GM20000 (cell line): ENCODE results near the gene BAK1.
"Not testable (repeated sequence)": the region's sequence is repeated elsewhere in the genome, so short reads cannot be mapped to it uniquely, and the experiment has no call there.

Source experiments
- DNase-seq: peaks from one replicate; pipeline ENCODE4 v3.0.0; 2012; ENCODE audit warnings: low spot score
- CTCF ChIP-seq: IDR thresholded peaks from 2 replicates; pipeline ENCODE4 v1.5.1; 2012; ENCODE audit warnings: mild to moderate bottlenecking, control low read depth; ENCODE audit errors: extremely low read depth, missing control alignments

Gene BAK1

DNA sequence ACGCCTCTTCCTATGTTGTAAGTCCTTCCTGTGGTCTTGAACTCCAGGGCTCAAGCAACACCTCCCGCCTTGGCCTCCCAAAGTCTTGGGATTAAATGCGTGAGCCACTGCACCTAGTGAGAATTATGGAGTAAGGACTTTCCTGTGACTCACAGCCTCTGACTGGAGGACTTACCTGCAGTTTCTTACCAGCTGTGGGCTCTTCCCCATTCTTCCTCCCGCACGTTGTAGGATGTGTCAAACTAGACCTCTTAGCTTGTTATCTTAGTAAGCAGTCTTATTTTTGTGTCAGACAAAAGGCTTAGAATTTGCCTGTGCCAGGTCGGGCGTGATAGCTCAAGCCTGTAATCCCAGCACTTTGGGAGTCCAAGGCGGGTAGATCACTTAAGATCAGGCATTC is 30.9 kb downstream of the BAK1 start:
- DNase-seq: no peak
- no peak for TF ChIP-seq CTCF

- no peak for DNase-seq
- TF ChIP-seq CTCF: no peak
Observed at GRCh38 chr6:33547499-33547898, 32.6 kb downstream of the BAK1 start.

GRCh38 chr6:33546766-33547165 is 33.3 kb downstream of the BAK1 start:
- DNase-seq: no peak
- no peak for TF ChIP-seq CTCF

DNA sequence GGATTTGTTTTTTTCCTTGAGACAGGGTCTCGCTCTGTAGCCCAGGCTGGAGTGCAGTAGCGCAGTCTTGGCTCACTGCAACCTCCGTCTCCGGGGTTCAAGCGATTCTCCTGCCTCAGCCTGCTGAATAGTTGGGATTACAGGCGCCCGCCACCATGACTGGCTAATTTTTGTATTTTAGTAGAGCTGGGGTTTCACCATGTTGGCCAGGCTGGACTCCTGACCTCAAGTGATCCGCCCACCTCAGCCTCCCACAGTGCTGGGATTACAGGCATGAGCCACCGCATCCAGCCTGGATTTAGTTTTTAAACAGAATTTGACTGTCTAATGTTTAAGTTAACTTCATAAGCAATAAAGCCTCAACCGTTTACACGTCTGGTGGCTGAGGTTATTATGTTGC is 34.8 kb downstream of the BAK1 start:
- not testable (repeated sequence) for DNase-seq

DNA sequence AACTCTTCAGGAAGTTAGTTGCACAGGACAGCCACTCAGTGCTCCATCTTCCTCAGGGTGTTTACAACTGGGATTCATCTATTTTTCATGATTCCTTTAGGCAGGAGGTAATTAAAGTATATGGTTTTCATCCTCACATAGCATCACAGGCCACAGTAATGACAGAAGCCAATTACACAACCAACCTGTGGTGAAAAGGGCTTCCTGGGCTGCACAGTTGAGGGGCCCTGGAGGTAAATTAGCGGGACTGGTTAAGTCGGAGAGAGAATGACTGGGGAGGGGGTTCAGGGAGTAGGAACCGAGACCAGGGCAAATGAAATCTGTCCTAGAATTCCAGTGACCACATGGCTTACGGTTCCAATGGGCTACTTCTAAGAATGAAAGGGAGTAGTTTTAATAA is 37.0 kb downstream of the BAK1 start:
- DNase-seq: no peak
- TF ChIP-seq CTCF: no peak

- TF ChIP-seq CTCF: no peak
- no peak for DNase-seq
Observed at GRCh38 chr6:33540768-33541167, 39.3 kb downstream of the BAK1 start.

DNA sequence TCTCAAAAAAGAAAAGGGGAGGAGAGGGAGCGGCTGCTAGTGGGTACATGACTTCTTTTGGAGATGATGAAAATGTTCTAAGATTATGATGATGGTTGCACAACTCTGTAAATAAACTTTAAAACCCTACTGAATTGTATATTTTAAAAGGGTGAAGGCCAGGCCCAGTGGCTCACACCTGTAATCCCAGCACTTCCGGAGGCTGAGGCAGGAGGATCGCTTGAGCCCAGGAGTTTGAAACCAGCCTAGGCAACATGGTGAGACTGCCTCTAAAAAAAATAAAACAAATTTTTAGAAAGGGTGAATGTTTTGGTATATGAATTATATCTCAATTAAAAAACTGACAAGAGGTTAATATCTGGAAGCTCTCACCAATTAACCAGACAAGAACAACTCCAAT is 45.4 kb downstream of the BAK1 start:
- TF ChIP-seq CTCF: no peak
- DNase-seq: no peak

DNA sequence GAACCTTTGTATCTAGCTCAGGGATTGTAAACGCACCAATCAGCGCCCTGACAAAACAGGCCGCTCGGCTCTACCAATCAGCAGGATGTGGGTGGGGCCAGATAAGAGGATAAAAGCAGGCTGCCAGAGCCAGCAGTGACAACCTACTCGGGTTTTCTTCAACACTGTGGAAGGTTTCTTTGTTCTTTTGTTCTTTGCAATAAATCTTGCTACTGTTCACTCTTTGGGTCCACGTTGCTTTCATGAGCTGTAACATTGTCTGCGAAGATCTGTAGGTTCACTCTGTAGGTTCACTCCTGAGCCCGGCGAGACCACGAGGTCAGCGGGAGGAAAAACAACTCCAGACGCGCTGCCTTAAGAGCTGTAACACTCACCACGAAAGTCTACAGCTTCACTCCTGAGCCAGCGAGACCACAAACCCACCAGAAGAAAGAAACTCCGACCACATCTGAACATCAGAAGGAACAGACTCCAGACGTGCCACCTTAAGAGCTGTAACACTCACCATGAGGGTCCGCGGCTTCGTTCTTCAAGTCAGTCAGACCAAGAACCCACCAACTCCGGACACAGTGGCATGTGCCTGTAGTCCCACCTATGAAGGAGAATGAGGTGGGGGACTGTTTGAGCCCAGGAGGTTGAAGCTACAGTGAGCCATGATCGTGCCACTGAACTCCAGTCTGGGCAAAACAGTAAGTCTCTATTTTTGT is 46.8 kb downstream of the BAK1 start:
- not testable (repeated sequence) for DNase-seq

DNA sequence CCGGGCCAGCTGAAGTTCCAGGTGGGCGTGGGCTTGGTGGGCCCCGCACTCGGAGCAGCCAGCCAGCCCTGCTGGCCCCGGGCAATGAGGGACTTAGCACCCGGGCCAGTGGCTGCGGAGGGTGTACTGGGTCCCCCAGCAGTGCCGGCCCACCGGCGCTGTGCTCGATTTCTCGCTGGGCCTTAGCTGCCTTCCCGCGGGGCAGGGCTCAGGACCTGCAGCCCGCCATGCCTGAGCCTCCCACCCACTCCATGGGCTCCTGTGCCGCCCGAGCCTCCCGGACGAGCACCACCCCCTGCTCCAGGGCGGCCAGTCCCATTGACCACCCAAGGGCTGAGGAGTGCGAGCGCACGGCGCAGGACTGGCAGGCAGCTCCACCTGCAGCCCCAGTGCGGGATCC is 47.6 kb downstream of the BAK1 start:
- not testable (repeated sequence) for DNase-seq

DNA sequence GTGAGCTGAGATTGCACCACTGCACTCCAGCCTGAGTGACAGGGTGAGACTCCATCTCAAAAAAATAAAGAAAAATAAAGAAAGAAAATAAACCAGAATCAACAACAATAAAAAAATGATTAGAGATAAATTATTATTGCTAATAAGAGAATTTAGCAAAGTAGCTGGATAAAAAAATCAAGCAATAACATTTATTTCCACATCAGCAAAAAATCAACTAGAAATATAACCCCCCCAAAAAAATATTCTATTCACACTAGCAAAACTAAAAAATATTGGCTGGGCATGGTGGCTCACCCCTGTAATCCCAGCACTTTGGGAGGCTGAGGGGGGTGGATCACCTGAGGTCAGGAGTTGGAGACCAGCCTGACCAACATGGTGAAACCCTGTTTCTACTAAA is 49.5 kb downstream of the BAK1 start:
- DNase-seq: not testable (repeated sequence)
